ENCODE measurements around the gene EVA1C.
"Not testable (repeated sequence)": the region's sequence is repeated elsewhere in the genome, so short reads cannot be mapped to it uniquely, and the experiment has no call there.

Gene EVA1C

DNA sequence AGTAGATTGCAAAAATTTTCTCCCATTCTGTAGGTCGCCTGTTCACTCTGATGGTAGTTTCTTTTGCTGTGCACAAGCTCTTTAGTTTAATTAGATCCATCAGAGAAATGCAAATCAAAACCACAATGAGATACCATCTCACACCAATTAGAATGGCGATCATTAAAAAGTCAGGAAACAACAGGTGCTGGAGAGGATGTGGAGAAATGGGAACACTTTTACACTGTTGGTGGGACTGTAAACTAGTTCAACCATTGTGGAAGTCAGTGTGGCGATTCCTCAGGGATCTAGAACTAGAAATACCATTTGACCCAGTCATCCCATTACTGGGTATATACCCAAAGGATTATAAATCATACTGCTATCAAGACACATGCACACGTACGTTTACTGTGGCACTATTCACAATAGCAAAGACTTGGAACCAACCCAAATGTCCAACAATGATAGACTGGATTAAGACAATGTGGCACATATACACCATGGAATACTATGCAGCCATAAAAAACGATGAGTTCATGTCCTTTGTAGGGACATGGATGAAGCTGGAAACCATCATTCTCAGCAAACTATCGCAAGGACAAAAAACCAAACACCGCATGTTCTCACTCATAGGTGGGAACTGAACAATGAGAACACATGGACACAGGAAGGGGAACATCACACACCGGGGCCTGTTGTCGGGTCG is 21.8 kb upstream of the EVA1C start:
- DNase-seq = not testable (repeated sequence)

DNA sequence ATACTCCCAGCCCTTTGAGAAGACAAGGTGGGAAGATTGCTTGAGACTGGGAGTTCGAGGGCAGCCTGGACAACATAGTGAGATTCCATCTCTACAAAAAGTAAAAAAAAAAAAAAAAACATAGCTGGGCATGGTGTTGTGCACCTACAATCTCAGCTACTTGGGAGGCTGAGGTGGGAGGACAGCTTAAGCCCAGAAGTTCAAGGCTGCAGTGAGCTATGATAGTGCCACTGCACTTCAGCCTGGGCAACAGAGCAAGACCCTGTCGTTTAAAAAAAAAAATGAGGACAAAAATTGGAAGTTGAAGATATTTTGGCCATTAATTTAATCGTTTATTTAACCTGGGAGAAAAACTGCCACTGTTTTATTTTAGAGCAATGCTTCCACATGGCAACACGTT is 20.8 kb upstream of the EVA1C start:
- no peak for DNase-seq

DNA sequence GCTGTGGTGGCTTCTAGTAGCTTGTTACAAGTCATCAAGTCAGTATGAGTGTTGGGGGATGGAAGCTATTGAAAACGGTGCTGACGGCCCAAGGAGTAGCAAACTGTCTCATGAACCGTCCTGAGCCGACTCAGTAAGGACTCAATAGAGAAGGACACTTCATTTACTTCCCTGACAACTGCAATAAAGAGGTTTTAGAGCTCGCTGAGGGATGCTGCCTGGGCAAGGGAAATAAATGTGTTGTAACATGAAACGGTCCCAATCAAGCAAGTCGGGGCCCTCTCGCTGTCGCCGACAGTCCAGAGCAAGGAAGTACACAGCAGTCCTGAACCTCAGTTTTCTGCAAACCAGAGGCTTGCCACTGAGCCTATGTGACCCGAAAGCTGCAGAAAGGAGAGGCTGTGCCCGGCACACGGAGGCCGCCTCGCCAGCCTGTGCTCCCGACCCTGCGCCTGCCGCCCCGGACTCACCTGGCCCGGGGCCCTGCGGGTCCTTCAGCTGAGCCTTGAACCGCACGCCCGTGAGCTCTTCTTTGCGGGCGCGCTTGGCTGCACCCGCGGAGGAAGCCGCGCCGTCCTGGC is 20.1 kb upstream of the EVA1C start:
- DNase-seq = no peak

DNA sequence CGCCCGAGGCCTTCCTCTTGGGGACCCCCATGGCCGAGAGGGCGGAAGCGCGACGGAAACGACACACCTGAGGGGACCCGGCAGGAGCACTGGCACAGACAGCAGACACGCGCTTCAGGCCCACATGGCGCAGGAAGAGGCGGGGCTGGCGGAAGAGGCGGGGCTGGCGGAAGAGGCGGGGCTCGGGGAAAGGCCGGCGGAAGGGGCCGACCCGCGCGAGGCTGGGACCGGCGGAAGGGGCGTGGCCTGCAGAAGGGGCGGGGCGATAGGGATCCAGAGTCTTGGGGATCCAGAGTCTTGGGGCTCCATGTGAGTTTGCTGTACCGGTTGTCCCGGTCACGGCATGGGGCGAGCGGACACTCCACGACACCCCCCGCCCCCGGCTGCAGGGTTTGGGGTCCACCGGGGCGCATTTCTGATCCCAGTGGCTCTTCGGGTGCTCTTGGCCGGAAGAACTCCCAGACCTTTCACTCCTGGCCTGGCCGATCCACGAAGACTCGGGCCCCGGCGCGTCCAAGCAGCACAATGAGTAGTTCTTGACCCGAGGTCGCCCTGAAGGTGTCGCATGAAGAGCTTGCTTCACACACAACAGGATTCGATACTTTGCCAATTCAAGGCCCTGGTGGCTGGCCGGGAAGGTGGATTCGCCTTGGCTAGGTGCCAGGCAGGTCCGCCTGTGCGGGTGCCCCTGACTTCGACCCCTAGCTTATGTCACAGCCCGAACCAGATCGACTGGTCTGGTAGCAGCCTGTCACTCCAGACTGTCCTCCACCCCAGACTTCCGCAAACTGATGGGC is 19.4 kb upstream of the EVA1C start, which contains the start of gene URB1:
Gene URB1 (minus strand): TSS at position 133 of the 797 bp plus-strand sequence. CDS start 102 bp downstream, at position 31.
- DNase-seq = peak; percentile 94

DNA sequence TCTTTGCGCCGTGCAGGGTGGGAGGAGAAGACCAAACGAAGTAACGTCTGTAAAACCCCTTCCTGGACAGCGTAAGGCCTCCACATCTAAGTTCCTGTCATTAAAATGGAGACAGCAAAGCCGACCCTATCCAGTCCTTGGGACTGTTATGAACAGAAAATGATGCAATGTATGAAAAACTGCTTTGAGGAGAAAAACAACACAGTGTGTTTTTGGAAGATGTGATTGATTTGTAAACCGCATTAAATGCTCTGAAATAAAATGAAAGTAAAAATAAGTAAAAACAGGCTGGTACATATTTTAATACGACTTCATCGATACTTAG is 18.9 kb upstream of the EVA1C start:
- no peak for DNase-seq

DNA sequence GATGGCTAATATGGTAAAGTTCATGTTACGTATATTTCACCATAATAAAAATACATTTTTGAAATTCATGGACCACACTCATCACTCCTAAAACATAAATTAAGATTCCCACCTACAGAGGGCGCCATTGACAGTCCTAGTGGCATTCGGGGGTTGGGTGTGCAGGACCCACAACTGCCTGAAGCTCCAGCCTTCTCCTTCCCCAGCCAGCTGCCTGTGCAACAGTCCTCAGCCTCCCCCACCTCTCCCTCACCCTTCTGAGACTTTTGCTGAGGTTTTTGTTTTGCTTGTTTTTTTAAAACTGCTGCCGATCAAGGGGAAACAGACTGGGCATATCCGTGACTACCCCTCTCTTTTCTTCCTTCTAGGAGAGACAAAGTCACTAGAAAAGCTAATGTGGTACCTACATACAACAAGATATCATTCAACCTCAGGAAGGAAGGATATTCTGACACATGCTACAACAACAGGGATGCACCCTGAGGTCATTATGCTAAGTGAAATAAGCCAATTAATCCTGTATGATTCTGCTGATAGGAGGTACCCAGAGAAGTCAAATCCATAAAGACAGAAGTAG is 9.2 kb upstream of the EVA1C start:
- DNase-seq = peak; percentile 68

DNA sequence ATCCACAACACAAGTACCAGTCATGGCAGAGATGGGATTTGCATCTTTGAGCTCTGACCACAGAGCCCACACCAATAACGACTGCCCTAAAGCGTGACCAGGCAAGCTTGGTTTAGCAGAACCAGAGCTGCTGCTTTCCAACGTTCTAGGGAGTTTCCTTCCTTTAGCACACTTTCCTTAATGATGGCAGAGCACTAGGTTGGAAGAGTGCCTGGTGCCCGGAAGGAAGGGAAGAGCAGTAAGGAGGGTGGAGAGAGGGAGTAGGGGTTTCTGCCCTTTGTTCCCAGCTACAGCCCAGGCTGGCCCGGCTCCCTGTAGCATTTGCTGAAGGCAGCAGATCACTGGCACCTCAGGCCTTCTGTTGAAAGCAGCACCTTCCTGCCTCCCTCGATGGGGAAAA is 6.1 kb upstream of the EVA1C start:
- no peak for DNase-seq

DNA sequence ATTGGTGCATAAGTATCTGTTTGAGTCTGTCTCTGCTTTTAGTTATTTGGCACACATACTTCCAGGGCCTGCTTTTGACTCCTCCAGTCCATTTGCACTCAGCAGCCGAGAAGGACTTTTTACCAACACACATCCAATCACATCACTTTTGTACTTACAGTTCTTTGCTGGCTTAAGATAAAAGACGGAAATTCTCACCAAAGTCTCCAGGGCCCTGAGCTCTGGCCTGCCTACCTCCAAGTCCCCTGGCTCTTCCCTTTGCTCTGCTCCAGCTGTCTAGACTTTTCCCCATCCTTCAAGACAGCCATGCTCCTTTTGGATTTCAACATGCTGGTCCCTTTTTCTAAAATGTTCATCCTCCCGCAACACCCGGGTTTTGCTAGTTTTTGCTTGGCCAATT is 2.2 kb upstream of the EVA1C start:
- no peak for DNase-seq

DNA sequence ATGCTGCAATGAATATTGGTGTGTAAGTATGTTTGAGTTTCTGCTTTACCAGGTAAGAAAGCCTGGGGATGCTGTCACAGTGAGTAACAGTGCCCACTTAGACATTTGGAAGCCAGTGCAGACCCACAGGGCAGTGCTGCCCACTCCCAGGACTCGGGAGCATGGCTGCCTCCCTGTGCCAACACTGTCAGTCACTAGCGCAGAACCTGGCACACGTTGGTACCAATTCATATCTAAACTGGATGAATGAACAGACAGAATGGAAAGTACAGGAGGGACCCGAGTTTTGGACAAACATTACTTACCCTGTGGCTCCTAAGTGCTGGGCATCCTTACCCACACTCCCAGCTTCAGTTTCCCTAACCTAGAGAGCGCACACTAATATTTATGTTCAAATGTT is 1.6 kb upstream of the EVA1C start:
- DNase-seq = no peak

DNA sequence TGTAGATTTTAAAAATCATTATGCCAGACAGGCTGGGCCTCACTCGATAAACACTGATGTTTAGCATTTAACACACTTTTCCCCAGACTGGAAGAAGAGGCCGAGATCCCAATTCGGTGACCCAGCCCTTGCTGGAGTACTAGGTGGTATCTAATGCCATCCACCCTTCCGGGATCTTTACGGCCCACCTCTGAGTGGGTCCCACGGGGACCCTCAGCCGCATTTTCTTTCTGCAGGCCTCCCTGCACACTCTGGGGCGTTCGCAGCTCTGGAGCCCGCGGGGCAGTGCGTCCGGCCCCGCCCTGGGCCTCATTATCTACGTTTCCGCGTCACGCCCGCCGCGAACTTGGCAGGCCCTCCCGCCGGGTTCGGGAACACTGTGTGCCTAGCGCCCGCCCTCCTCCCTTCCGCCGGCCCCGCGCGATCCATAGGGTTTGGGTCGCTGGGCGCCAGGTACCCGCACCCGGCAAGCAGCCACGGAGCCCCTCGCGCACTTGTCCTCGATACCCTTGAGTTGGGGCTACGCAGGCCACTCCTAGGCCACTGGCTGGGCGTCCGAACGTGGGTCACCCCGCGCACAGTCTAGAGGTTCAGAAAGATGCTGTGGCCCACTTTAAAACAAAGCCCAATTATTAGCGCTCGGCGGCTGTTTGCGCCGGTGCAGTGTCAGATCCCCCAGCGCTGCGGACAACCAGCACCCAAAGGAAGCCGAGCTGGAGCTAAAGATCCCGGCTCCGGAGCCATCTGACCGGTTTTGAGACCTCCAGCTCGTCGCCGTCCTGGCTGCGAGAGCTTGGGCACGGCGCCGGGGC is 950 bp upstream of the EVA1C start:
- DNase-seq = peak; percentile 75

DNA sequence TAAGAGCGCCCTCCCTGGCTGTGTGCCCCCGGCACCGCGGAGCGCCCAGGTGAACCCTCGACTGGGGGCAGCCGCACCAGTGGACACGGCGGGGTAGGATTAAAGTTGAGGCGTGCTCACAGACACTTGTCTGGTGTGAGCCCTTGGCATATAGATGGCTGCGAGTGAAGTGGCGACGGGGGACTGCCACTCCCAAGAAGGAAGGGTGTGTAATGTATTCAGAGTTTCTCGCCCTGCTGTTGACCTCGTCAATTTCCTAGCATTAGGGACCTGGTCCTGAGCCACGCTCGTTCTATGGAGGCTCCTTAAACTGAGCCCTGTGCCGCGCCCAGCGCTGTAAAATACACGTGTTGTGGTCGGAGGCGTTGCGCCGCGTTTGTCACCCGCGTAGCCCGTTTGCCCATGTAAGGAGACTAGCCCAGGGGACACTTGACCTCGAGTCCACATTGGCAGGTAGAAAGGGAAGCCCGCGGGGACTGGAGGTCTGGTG is 554 bp downstream of the EVA1C start:
- DNase-seq = peak; percentile 58

DNA sequence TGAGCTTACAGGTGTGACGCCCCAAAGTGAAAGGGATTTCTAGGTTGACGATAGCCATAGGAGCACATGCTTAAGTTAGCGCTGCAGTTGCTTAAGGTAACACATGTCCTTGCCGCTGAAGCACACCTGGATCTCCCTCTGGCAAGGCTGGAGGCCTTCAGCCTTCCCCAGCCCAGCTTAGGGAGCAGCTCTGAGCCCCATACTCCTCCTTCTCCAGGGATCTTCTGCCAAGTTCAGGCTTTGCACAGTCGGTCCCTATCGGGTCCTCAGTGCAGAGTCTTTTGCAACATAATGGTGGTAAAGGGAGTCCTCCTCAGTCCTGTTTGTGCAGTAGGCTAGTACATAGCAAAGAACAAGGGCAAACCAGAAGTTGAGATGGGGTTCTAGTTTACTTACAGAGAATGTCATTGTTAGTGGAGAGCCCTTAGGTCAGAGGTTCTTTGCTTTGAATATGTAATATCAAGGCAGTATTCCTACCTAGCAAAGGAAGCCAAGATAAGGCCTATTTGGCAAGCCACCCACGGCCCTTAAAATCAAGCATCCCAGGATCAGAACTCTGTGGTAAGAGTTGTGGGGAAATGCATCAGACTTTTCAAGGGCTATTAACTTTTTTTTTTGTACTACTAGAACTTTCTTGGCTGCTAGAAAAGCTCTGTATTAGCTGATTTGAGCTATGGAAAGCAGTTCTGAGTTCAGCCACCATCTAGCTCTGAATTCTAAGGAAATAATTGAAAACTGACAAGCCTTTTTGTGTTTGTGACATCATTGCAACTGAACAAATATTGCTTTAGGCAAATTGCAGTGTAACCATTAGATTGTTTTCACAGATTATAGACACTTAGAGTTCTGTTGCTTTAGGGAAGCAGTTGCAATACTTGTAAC is 1.4 kb downstream of the EVA1C start:
- DNase-seq = no peak

DNA sequence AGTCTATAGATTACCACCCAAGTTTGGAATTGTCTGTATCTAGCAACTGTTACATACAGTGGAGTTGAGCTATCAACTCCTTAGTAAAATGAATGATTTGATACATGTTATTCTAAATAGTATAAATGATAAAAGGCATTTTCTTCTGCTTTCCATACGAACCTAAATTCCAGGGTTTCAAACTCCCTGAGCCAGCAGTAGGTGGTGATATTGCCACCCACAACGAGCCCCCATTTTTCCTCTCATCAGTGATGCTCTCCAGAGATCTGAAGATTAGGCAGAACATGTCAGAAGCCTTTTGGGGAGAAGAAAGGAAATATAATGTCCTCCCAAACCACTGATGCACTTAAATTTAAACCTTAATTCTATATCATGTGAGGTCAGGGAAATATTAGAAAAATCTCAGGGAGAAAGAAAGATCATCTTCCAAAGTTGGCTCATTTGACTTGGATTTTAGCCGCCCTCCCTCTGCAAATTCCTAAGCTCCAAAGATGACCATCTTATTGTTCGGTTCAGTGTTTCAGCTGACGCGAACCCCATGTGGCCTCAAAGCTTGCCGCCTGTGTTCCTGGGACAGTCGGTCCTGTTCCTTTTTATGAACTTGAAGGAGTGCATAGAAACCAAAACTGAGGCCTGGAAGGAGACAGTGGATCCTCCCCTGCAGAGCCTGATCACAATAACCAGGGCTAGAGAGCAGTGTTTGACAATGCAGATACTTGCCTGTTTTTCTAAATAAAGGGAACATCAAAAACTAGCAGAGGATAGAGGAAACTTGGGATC is 2.3 kb downstream of the EVA1C start:
- DNase-seq = no peak

DNA sequence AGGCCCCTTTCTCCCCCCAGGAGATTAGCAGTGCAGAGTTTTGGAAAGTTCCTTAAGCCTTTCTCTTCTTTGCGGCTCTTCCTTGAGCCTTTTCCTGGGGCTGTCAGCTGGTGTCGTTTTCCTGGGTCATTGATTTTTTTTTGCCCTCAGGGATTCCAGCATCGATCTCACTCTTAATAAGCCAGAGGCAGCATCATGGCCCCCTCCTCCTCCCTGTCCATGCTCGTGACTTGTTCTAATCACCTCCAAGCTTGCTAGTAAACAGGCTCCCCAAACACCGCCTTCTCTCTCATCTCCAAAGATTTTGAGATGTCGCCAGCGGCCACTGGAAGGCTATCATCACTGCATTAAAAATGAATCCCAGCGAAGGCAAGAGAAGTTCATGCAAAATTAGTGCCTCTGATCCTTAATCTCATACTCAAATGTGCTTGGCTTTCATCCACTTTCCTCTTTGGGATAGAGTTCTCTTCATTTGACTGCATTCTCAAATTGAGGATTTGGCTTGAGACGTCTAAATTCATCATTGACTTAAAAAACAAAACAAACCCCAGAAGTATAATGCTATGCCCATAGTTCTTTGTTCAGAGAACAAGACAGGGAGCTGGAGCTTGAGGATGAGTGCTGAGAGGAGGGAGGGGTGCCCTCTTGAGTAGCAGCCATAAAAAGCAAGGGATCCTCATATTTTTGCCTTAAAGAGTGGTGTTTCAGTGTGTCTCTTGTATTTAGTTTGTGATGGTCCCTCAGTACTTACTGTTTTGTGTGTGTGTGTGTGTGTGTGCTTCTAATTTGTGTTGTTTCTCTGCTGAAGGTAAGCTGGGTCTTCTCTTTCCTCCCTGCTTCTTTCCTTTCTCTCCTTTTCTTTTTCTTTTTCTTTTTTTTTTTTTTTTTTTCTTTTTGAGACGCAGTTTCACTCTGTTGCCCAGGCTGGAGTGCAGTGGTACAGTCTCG is 3.2 kb downstream of the EVA1C start:
- DNase-seq = no peak

DNA sequence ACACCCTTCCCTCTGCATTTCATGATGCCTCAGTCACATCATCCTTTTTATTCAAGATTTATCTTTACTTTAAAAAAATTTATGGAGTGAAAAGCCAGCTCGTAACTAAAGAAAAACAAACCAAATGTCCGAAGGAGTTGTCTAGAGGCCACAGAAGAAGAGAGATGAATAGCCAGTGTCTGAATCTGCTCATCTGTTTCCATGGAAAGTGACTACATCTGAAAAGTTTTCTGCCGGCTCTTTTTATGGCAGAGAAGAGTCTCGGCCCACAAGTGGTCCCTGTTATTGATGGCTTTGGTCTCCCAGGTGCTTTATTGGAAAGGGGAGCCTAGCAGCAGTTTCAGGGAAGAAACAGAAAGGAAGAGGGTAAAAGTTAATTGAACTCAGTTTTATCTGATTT is 5.6 kb downstream of the EVA1C start:
- no peak for DNase-seq

DNA sequence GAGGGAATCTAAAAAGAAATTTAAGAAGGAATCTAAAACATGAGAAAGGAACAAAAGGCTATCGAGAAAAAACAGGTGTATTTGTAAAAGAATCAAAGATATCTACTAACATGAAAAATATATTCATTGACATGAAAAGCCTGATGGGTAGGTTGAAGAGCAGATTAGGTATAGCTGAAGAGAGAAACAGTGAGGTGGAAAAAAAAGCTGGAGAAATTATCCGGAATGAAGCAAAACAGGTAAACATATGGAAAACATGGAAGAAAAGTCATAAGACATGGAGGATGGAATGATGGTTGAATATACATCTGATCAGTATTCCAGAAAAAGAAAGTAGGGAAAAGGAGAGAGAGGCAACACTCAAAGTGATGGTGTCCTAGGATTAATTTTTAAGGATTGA is 9.6 kb downstream of the EVA1C start:
- no peak for DNase-seq

DNA sequence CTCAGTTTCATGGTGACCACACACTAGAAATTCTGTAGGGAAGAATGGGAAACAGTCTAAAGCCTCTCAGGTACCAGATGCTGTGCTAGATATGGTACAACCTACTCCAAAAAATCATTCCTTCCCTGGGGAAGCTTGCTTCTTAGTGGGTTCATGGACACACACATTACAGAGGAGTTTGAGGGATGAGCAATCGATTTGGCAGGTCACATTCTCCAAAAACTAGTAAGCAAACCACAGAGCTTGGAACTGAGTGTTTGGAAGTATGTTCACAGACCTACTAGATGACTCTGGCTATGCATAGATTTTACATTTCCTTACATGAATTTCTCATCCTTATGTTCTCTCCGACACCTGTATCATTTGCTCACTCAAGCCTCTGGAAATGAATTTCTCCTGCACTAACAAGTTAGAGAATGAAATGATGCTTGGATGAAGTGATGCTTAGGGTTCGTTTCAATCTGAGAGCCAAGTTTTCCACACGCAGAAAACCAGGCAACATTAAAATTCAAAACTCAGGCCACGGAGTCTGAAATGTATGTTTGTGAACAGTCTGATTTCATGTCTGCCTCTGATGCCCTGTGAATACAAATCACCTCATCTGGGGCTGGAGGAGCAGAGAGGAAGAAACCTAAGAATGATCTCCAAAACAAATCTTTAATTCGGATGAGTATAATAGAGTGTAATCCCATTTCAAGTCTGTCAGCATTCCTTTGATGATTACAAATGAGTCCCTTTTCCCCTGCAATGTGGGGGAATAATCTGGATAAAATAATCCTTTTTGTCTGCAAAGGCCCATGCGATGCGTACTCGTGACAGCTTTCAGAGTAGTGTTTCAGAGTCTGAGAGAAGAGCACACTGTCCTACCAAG is 11.0 kb downstream of the EVA1C start:
- no peak for DNase-seq

DNA sequence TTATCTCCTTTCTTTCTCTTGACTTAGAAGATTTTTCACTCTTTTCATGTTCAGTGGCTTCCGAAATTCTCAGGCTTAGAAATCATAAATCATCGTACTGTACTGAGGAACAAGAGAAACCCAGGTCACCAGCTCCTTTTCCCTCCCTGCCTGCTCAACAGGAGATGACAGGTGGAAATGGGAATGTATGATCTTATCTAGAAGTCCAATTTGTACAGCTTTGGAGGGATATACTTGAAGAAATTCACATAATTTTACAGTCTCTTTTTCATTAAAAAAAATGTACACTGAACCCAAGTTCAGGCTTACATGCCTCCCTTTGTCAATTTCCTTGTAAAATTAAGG is 11.7 kb downstream of the EVA1C start:
- no peak for DNase-seq

DNA sequence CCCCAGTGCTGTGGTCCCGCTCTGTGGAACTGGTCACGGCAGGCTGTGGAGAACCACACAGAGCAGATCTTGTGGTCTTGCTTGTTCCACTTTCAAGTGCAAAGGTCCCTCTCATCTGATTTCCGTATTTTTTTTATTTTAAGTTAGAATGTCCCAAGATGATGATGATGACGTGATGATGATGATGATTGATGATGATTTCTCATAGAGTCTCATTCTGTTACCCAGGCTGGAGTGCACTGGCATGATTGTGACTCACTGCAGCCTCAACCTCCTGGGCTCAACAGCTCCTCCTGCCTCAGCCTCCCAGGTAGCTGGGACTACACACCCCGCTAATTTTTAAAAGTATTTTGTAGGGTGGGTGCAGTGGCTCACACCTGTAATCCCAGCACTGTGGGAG is 12.2 kb downstream of the EVA1C start:
- no peak for DNase-seq

Measured in right forelimb (tissue), 1 donor.